ENCODE measurements around the gene RHOBTB1.

The RHOBTB1 gene

DNA sequence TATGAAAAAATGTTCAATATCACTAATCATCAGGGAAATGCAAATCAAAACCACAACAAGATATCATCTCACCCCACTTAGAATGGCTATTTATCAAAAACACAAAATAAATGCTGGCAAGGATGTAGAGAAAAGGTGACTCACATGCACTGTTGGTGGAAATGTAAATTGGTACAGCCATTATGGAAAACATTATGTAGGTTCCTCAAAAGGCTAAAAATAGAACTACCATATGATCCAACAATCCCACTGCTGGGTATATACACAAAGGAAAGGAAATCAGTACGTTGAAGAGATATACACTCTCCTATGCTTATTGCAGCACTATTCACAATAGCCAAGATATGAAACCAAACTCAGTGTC is 115.5 kb downstream of the RHOBTB1 start:
- in situ Hi-C loops (cut with HindIII; ENCODE audit: low sequenced_read_pairs): no loop called here

- in situ Hi-C loops (cut with HindIII; ENCODE audit: low sequenced_read_pairs): no loop called here
Observed at GRCh38 chr10:60827791-60828488, 116.0 kb downstream of the RHOBTB1 start.

GRCh38 chr10:60825520-60825919 is 118.5 kb downstream of the RHOBTB1 start:
- in situ Hi-C loops (cut with HindIII; ENCODE audit: low sequenced_read_pairs): no loop called here

DNA sequence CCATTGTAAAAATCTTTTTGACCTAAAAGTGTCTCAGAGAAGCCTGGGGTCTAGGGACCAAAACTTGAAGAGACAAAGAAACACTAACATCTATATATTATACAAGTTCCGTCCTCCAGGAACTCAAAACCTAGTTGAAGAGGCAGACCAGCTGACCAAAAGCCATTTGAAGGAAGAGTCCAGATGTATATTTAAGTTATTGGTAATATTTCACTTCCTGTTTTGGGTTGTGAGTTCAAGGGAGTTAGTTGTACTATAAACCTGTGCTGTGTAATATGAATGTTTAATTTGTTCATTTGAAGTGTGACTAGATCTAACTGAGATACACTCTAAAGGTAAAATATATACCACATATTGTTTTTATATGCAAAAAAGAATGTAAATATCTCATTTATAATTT is 120.7 kb downstream of the RHOBTB1 start:
- in situ Hi-C loops (cut with HindIII; ENCODE audit: low sequenced_read_pairs): no loop called here

GRCh38 chr10:60822809-60823208 is 121.2 kb downstream of the RHOBTB1 start:
- in situ Hi-C loops (cut with HindIII; ENCODE audit: low sequenced_read_pairs): no loop called here

DNA sequence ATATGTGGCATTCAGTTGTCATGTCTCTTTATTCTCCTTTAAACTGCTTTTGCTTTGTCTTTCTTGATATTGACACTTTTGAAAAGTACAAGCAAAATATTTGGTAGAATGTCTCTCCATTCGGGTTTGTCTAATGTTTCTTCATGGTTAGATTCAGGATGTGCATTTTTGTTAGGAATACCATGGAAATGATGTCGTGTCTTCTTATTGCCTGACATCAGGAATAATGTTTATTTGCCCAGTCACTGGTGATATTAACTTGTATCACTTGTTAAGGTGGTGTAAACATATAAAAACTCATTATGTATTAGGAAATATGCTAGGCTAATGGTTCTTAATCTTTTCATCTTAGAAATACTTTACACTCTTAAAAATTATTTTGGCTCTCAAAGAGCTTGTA is 122.3 kb downstream of the RHOBTB1 start:
- in situ Hi-C loops (cut with HindIII; ENCODE audit: low sequenced_read_pairs): no loop called here

- in situ Hi-C loops (cut with HindIII; ENCODE audit: low sequenced_read_pairs): no loop called here
Observed at GRCh38 chr10:60820093-60820754, 123.8 kb downstream of the RHOBTB1 start.

All from endothelial cell of hepatic sinusoid (primary cell).